GM19455 (cell line): ENCODE measurements around the gene IL6R.
"Not testable (repeated sequence)": the region's sequence is repeated elsewhere in the genome, so short reads cannot be mapped to it uniquely, and the experiment has no call there.

Source experiments
- ATAC-seq: cut with Tn5 transposase; IDR thresholded peaks from one replicate; pipeline ENCODE4 v1.9.1; 2021; ENCODE audit not compliant: unreplicated experiment

The IL6R gene

DNA sequence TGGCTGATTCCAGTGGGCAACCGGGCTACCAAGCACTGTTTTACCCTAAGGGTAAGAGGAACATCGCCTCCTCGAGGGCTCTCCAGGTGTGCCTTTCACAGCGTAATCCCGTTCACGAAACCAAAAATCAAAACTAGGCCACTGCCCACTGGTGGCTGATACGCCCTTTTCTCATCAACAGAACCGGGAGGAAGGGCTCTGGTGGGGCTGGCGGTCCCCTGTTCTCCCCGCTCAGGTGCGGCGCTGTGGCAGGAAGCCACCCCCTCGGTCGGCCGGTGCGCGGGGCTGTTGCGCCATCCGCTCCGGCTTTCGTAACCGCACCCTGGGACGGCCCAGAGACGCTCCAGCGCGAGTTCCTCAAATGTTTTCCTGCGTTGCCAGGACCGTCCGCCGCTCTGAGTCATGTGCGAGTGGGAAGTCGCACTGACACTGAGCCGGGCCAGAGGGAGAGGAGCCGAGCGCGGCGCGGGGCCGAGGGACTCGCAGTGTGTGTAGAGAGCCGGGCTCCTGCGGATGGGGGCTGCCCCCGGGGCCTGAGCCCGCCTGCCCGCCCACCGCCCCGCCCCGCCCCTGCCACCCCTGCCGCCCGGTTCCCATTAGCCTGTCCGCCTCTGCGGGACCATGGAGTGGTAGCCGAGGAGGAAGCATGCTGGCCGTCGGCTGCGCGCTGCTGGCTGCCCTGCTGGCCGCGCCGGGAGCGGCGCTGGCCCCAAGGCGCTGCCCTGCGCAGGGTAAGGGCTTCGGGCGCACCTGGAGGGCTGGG is at the start of gene IL6R:
Gene IL6R (plus strand): TSS at position 360 of the 763 bp plus-strand sequence. CDS start 287 bp downstream, at position 647.
- no peak for ATAC-seq

DNA sequence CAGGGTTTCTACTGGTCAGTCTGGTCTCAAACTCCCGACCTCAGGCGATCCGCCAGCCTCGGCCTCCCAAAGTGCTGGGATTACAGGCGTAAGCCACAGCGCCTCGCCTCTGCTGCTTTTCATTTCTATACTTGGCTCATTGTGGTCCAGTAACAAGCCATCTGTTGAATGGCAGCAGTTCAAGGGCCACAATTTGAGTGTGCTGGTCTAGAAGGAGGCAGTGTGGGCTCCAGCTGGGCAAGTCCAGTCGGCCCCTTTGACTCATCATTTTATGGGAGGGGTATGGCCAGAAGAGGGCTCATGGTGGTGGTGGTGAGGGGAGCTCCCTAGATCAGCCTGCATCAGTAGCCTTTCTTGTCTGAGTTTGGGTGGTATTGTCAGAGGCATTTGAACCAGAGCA is 46.6 kb upstream of the IL6R start:
- ATAC-seq, result no peak

DNA sequence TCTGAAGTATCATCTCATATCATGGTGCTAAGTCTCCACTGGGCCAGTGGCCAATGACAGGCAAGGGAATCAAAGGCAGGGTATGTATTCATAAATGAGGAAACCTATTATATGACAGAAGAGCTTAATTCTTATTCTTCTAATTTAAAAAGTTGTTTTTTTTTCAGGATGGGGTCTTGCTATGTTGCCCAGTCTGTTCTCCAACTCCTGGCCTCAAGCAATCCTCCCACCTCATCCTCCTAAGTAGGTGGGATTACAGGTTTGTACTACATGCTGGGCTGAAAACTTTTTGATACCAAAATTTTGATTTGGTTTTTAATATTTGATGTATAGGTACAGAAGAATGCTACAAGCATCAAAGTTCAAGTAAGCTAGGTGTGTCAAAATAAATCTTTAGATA is 44.9 kb upstream of the IL6R start:
- ATAC-seq, result no peak

- not testable (repeated sequence) for ATAC-seq
These were observed 44.3 kb upstream of the IL6R start for GRCh38 chr1:154360881-154361280.

DNA sequence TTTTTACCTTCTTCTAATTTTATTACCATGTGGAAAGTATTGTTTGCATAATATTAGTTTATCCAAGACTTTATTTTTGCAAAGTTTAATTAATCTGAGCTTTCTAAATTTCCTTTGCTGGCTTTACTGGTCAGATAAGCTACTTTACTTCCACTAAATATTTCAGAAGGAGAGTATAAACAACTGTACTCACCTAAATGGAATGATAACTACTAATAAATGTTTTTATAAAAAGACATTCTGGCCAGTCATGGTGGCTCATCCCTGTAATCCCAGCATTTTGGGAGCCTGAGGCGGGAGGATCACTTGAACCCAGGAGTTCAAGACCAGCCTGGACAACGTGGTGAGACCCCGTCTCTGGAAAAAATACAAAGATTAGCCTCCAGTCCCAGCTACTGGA is 43.8 kb upstream of the IL6R start:
- ATAC-seq, result no peak

DNA sequence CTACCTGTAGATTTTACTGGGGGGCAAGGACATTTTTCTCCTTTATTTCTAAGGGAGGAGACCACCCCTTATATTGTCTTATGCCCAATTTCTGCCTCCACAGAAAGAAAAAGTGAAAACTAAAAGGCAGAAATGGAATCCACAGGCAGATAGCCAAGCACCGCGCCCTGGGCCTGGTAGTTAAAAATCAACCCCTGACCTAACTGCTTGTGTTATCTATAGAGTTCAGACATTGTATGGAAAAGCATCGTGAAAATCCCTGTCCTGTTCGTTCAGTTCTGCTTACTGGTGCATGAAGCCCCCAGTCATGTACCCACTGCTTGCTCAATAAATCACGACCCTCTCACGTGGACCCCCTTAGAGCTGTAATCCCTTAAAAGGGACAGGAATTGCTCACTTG is 33.7 kb upstream of the IL6R start:
- ATAC-seq, result no peak

DNA sequence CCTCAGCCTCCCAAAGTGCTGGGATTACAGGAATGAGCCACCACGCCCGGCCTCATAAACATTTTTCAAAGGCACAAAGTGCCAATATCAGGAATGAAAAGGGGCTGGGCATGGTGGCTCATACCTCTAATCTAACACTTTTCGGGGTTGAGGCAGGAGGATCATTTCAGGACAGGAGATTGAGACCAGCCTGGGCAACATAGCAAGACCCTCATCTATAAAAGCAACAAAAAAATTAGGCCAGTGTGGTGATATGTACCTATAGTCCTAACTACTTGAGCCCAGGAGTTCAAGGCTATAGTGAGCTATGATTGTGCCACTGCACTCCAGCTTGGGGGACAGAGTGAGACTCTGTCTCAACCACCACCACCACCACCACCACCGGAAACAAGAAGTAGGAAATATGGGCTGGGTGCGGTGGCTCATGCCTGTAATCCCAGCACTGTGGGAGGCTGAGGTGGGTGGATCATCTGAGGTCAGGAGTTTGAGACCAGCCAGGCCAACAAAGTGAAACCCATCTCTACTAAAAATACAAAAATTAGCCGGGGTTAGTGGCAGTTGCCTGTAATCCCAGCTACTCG is 31.3 kb upstream of the IL6R start:
- ATAC-seq, result not testable (repeated sequence)

DNA sequence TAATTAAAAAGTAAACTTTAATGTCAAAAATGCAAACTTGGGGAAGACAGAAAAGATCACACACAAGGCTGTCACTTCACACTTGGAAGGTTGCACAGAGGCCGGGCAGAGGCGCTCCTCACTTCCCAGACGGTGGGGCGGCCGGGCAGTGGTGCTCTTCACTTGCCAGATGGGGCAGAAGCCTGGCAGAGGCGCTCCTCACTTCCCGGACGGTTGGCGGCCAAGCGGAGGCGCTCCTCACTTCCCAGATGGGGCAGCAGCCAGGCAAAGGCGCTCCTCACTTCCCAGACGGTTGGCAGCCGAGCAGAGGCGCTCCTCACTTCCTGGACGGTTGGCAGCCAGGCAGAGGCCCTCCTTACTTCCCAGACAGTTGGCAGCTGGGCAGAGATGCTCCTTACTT is 25.8 kb upstream of the IL6R start:
- ATAC-seq, result no peak

- no peak for ATAC-seq
These were observed 20.3 kb upstream of the IL6R start for GRCh38 chr1:154384650-154385489.

GRCh38 chr1:154386643-154387352 is 18.3 kb upstream of the IL6R start:
- ATAC-seq, result no peak

DNA sequence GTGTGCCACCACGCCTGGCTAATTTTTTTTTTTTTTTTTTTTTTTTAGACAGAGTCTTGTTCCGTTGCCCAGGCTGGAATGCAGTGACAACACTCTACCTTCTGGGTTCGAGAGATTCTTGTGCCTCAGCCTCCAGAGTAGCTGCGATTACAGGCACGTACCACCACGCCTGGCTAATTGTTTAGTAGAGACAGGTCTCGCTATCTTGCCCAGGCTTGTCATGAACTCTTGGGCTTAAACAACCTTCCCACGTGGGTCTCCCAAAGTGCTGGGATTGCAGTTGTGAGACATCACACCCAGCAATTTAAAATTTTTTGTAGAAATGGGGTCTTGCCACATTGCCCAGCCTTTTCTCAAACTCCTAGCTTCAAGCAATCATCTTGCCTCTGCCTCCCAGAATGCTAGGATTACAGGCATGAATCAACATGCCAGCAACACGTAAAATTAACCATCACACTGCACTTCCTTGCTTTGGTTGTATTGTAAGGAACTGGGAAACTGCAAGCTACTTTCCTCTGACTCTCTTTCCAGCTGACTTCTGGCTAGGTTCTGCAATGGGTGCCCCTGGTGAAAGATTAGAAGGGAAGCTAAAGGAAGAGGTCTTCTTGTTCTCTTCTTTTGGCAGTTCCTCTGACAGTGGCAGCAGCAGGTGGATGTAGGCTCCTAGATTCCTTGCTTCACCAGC is 13.9 kb upstream of the IL6R start:
- no peak for ATAC-seq

- ATAC-seq, result no peak
These were observed 7.0 kb upstream of the IL6R start for GRCh38 chr1:154398141-154398540.

- no peak for ATAC-seq
These were observed 6.5 kb upstream of the IL6R start for GRCh38 chr1:154398678-154399077.

- no peak for ATAC-seq
These were observed 4.8 kb upstream of the IL6R start for GRCh38 chr1:154400381-154400801.

DNA sequence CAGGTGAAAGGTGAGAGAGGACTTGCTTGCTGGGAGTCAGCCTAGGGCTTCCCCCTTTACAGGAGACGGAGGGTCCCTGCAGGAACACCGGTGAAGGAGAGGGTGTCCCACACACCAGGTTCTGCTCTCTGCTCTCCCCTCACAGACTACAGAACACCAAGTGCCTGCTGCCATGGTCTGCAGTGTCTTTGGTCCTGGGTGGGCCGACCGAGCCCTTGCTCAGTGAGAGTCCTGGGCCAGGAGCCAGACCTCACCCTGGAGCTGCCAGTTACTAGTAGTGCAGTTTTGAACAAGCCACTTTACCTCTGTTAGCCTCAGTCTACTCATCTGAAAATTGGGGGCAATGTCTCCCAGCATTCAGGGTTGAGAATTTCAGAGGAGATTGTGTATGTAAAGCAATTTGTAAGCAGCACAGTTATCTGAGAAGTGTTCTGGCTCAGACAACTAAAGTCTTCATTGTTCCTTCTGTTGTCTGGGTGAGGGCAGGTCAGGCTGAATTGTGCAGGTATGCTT is 2.7 kb upstream of the IL6R start:
- no peak for ATAC-seq

- no peak for ATAC-seq
These were observed 1.7 kb upstream of the IL6R start for GRCh38 chr1:154403261-154403943.

GRCh38 chr1:154403983-154404382 is 1.2 kb upstream of the IL6R start:
- no peak for ATAC-seq

DNA sequence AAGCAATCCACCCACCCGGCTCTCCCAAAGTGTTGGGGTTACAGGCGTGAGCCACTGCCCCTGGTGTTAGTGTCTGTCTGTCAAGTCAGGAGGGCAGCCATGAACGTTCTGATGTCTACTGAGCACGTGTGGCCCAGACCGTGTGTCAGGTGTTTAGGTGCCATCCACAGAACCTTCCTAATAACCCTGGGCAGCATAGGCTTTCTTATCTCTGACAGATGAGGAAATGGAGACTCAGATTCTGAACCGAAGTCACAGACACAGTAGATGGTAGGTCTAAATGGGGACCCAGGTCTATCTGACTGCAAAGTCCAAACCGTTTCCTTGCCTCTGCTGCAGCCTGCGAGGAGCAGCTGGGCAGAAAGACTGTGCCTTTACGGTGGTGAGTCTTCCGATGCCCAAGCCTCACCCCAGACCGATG is 622 bp upstream of the IL6R start:
- ATAC-seq, result no peak

DNA sequence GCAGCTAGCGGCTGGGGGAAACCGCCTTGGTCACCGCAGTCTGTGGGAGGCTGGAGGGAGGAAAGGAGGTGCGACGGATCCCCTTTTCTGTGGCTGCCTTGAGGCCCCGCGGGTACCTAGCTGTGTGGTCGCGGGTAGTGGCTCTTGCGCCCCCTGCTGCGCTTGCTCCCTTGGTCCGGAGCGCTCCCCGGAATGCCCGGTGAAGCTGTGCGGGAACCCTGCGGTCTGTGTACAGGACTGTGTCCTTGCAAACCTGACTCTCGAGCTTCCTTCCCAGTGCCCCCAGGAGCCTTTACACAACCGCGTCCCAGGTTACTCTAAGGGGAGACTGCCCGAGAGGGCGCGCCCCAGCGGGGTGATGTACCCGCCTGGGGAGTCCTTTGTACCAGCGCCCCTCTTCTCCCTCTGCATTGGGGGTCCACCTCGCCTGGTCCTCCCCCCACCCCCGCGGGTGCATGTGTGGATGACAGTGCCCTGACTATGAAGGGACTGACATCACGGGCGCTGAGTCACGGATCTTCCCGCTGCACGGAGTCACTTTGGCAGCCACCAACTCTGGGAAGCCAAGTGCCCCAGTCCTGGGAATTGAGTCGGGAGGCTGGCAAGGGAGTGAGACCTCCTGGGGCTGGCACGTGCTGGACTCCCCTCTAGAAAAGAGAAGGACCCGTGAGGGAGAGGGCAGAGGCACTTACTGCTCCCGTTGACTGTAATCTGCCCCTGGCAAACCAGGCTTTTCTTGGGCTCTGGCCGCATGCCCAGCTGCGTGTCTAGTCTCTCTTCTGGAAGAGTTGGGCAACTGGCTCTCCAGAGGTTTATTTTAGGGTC is 816 bp downstream of the IL6R start:
- ATAC-seq, result no peak
